ENCODE data around the gene FAM171A1. TPM values are rescaled to one million over a fixed set of nuclear protein-coding genes. Genes with fewer than 3 reads are reported as not detected.
"Not testable (repeated sequence)": the region's sequence is repeated elsewhere in the genome, so short reads cannot be mapped to it uniquely, and the experiment has no call there.

Gene FAM171A1
- polyA plus RNA-seq, 1 of the 3 experiments (the other 2 are of a cell fraction) = 26.3 TPM

DNA sequence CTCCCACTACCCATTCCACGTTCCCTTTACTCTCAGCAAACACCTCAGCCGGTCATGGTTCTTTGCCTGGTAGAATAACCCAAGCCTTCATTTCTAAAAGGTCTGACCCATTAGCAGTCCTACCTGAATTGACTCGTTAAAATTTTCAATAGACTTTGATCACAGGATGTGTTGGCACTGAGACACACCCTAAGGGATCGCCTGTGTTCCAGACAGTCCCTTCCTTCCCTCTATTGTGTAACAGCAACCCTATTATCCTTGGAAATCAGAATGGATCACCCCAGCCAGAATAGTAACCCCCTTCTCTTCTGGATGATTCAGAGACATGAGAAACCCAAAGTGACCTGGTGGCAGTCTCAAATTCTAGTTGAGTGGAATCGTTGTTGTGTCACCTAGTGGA, 20.4 kb upstream of the FAM171A1 start:
- WGBS (ENCODE audit: low lambda C conversion rate) = 40% methylated on average over 5 of the region's 5 CpGs
- Histone ChIP-seq H3K79me2 (ENCODE audit: insufficient read depth) (no peaks in the 10 kb centered on the region), H3K9ac (no peak overlapping the region), H3K36me3 (replicated peaks in 1 of 2; ENCODE audit: control insufficient read depth in 1 of 2, insufficient read depth in 2 of 2, low read length in 1 of 2) (no peaks in the 10 kb centered on the region), H3K4me3 (ENCODE audit: low read depth in 2 of 2, low read length in 1 of 2) (no peak overlapping the region), H4K20me1 (ENCODE audit: insufficient read depth) (no peaks in the 10 kb centered on the region), H3K9me2 (no peaks in the 10 kb centered on the region), H3K4me2 (no peak overlapping the region), H3K4me1 (ENCODE audit: control insufficient read depth in 1 of 2, insufficient read depth in 2 of 2, low read depth in 1 of 2, low read length in 1 of 2) (no peaks in the 10 kb centered on the region), H3K9me3 (no peaks in the 10 kb centered on the region), H3F3A (replicated peaks; ENCODE audit: insufficient read depth) (no peaks in the 10 kb centered on the region), H3K27ac (ENCODE audit: low read depth in 2 of 2, low read length in 1 of 2) (no peak overlapping the region), H3K27me3 (ENCODE audit: insufficient read depth) (no peaks in the 10 kb centered on the region; the same call in 1 of the 2 replicates), H2AFZ (ENCODE audit: low read depth) (no peak overlapping the region)
- CTCF ChIA-PET = no interaction called here
- no peak for TF ChIP-seq TEAD4 (IDR thresholded peaks at IDR 0.05; ENCODE audit: borderline replicate concordance, insufficient read depth)
- TF ChIP-seq, protein P1, sequence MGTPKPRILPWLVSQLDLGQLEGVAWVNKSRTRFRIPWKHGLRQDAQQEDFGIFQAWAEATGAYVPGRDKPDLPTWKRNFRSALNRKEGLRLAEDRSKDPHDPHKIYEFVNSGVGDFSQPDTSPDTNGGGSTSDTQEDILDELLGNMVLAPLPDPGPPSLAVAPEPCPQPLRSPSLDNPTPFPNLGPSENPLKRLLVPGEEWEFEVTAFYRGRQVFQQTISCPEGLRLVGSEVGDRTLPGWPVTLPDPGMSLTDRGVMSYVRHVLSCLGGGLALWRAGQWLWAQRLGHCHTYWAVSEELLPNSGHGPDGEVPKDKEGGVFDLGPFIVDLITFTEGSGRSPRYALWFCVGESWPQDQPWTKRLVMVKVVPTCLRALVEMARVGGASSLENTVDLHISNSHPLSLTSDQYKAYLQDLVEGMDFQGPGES (IDR thresholded peaks at IDR 0.05; ENCODE audit: low read depth, low read length) = no peak
- no peak for TF ChIP-seq SIN3A (IDR thresholded peaks at IDR 0.05; ENCODE audit: borderline replicate concordance, low read depth, low read length)
- TF ChIP-seq RXRA (IDR thresholded peaks at IDR 0.05; ENCODE audit: borderline replicate concordance, low read depth) = no peak
- TF ChIP-seq, protein P2, sequence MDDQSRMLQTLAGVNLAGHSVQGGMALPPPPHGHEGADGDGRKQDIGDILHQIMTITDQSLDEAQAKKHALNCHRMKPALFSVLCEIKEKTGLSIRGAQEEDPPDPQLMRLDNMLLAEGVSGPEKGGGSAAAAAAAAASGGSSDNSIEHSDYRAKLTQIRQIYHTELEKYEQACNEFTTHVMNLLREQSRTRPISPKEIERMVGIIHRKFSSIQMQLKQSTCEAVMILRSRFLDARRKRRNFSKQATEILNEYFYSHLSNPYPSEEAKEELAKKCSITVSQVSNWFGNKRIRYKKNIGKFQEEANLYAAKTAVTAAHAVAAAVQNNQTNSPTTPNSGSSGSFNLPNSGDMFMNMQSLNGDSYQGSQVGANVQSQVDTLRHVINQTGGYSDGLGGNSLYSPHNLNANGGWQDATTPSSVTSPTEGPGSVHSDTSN (IDR thresholded peaks at IDR 0.05) = no peak
- TF ChIP-seq GABPA (IDR thresholded peaks at IDR 0.05; ENCODE audit: low read depth) = no peak
- TF ChIP-seq ELF1 (IDR thresholded peaks at IDR 0.05) = no peak
- no peak for TF ChIP-seq CHD2 (IDR thresholded peaks at IDR 0.05; ENCODE audit: low read length, partially characterized antibody)
- no peak for TF ChIP-seq RCOR1 (IDR thresholded peaks at IDR 0.05; ENCODE audit: low read length)
- TF ChIP-seq, protein P3, sequence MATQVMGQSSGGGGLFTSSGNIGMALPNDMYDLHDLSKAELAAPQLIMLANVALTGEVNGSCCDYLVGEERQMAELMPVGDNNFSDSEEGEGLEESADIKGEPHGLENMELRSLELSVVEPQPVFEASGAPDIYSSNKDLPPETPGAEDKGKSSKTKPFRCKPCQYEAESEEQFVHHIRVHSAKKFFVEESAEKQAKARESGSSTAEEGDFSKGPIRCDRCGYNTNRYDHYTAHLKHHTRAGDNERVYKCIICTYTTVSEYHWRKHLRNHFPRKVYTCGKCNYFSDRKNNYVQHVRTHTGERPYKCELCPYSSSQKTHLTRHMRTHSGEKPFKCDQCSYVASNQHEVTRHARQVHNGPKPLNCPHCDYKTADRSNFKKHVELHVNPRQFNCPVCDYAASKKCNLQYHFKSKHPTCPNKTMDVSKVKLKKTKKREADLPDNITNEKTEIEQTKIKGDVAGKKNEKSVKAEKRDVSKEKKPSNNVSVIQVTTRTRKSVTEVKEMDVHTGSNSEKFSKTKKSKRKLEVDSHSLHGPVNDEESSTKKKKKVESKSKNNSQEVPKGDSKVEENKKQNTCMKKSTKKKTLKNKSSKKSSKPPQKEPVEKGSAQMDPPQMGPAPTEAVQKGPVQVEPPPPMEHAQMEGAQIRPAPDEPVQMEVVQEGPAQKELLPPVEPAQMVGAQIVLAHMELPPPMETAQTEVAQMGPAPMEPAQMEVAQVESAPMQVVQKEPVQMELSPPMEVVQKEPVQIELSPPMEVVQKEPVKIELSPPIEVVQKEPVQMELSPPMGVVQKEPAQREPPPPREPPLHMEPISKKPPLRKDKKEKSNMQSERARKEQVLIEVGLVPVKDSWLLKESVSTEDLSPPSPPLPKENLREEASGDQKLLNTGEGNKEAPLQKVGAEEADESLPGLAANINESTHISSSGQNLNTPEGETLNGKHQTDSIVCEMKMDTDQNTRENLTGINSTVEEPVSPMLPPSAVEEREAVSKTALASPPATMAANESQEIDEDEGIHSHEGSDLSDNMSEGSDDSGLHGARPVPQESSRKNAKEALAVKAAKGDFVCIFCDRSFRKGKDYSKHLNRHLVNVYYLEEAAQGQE (IDR thresholded peaks at IDR 0.05; ENCODE audit: low read depth, low read length) = no peak
- TF ChIP-seq, protein P4, sequence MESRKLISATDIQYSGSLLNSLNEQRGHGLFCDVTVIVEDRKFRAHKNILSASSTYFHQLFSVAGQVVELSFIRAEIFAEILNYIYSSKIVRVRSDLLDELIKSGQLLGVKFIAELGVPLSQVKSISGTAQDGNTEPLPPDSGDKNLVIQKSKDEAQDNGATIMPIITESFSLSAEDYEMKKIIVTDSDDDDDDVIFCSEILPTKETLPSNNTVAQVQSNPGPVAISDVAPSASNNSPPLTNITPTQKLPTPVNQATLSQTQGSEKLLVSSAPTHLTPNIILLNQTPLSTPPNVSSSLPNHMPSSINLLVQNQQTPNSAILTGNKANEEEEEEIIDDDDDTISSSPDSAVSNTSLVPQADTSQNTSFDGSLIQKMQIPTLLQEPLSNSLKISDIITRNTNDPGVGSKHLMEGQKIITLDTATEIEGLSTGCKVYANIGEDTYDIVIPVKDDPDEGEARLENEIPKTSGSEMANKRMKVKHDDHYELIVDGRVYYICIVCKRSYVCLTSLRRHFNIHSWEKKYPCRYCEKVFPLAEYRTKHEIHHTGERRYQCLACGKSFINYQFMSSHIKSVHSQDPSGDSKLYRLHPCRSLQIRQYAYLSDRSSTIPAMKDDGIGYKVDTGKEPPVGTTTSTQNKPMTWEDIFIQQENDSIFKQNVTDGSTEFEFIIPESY (IDR thresholded peaks at IDR 0.05; ENCODE audit: borderline replicate concordance, low read depth) = no peak
- no peak for TF ChIP-seq EP300 (IDR thresholded peaks at IDR 0.05; ENCODE audit: borderline replicate concordance in 1 of 2, low read depth in 1 of 2, low read length in 1 of 2)
- TF ChIP-seq TAF1 (IDR thresholded peaks at IDR 0.05; ENCODE audit: borderline replicate concordance, low read depth, low read length) = no peak
- TF ChIP-seq TCF12 (IDR thresholded peaks at IDR 0.05) = no peak
- TF ChIP-seq, protein P5, sequence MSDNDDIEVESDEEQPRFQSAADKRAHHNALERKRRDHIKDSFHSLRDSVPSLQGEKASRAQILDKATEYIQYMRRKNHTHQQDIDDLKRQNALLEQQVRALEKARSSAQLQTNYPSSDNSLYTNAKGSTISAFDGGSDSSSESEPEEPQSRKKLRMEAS (IDR thresholded peaks at IDR 0.05; ENCODE audit: low read depth) = no peak
- TF ChIP-seq FOXJ3 (CRISPR knock-in tag; IDR thresholded peaks at IDR 0.05) = no peak
- no peak for DNase-seq
- POLR2A ChIA-PET = no interaction called here

DNA sequence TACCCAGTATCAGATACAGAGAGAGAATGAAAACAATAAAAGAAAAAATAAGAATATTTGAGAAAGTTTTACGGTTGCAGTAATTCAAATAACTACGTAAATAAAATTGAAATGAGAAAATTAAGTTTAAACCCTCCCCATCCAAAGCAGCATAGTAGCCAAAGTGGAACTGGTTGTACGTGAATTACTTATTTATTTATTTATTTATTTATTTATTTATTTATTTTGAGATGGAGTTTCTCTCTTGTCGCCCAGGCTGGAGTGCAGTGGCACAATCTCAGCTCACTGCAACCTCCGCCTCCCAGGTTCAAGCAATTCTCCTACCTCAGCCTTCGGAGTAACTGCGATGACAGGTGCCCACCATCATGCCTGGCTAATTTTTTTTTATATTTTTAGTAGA, 17.1 kb upstream of the FAM171A1 start:
- H3K9ac ChIP-seq; H3K9me2 ChIP-seq; H4K20me1 ChIP-seq (ENCODE audit: insufficient read depth); H3K4me2 ChIP-seq; H3K27me3 ChIP-seq (ENCODE audit: insufficient read depth); DNase-seq; H3K4me3 ChIP-seq (ENCODE audit: low read depth in 2 of 2, low read length in 1 of 2); H3K9me3 ChIP-seq; H3K79me2 ChIP-seq (ENCODE audit: insufficient read depth); H2AFZ ChIP-seq (ENCODE audit: low read depth); H3K36me3 ChIP-seq (replicated peaks in 1 of 2; ENCODE audit: control insufficient read depth in 1 of 2, insufficient read depth in 2 of 2, low read length in 1 of 2); H3K27ac ChIP-seq (ENCODE audit: low read depth in 2 of 2, low read length in 1 of 2); H3K4me1 ChIP-seq (ENCODE audit: control insufficient read depth in 1 of 2, insufficient read depth in 2 of 2, low read depth in 1 of 2, low read length in 1 of 2); POLR2A ChIA-PET; H3F3A ChIP-seq (replicated peaks; ENCODE audit: insufficient read depth): not testable (repeated sequence)
- 80% methylated on average over 7 of the region's 7 CpGs for WGBS (ENCODE audit: low lambda C conversion rate)
- CTCF ChIA-PET = interaction anchor here (0.9 to 1.2 kb wide), 2 partner anchors 10 to 15 kb away, joined by 3 read pairs; no protein-coding TSS in a partner anchor
